Tibial artery (tissue), 4 donors: ENCODE data around the gene PROB1.
"Not testable (repeated sequence)": the region's sequence is repeated elsewhere in the genome, so short reads cannot be mapped to it uniquely, and the experiment has no call there.

Experiments
- DNase-seq, 2 donors: peaks; one replicate each; pipeline ENCODE4 v3.0.0-alpha.2; 2019
- H3K27ac ChIP-seq, 2 donors: fragments of 200-600 bp; sonication (generic) in 1 of 2; 1 replicate in 1 of 2; 2 replicates in 1 of 2; pipeline ENCODE4 v1.5.1; 2018 to 2019; ENCODE audit warnings: mild to moderate bottlenecking in 1 of 2
- H3K27me3 ChIP-seq, 2 donors: fragments of 200-600 bp; sonication (generic) in 1 of 2; one replicate each; pipeline versions ENCODE4 v1.5.1 to v1.6.0; 2016 to 2019
- H3K36me3 ChIP-seq, 3 donors: fragments of 200-600 bp; sonication (generic) in 2 of 3; one replicate each; pipeline ENCODE4 v1.5.1; 2016 to 2019; ENCODE audit warnings: mild to moderate bottlenecking in 2 of 3
- H3K4me1 ChIP-seq, 4 donors: fragments of 200-600 bp; sonication (generic) in 2 of 4; 1 replicate in 3 of 4; 2 replicates in 1 of 4; pipeline ENCODE4 v1.5.1; 2016 to 2019
- H3K4me3 ChIP-seq, 2 donors: fragments of 200-600 bp; sonication (generic) in 1 of 2; 1 replicate in 1 of 2; 2 replicates in 1 of 2; pipeline ENCODE4 v1.5.1; 2018 to 2019; ENCODE audit warnings: mild to moderate bottlenecking in 2 of 2
- H3K9me3 ChIP-seq, 3 donors: fragments of 200-600 bp; sonication (generic) in 1 of 3; one replicate each; pipeline ENCODE4 v1.5.1; 2016 to 2019
- intact Hi-C: fragments of 100-400 bp; cut with DNase I; formaldehyde crosslinking; loops from one replicate; pipeline ENCODE4 v1.15.0; 2023; ENCODE audit warnings: low total_unique reads
- TF ChIP-seq, protein P1 (sequence below), 2 experiments: fragments of 200-600 bp in 1 of 2; fragments of 450-650 bp in 1 of 2; IDR thresholded peaks; one replicate each; pipeline ENCODE4 v1.5.1; 2017 to 2019; ENCODE audit warnings: antibody characterized with exemption in 2 of 2, mild to moderate bottlenecking in 1 of 2, moderate library complexity in 1 of 2

The PROB1 gene

GRCh38 chr5:139358064-139358463, 36.8 kb downstream of the PROB1 start:
- H3K4me1 ChIP-seq, result peaks cover 0 to 19% (median 3%) of the 10 kb centered on the region in 4 donors
- TF ChIP-seq, protein P1, sequence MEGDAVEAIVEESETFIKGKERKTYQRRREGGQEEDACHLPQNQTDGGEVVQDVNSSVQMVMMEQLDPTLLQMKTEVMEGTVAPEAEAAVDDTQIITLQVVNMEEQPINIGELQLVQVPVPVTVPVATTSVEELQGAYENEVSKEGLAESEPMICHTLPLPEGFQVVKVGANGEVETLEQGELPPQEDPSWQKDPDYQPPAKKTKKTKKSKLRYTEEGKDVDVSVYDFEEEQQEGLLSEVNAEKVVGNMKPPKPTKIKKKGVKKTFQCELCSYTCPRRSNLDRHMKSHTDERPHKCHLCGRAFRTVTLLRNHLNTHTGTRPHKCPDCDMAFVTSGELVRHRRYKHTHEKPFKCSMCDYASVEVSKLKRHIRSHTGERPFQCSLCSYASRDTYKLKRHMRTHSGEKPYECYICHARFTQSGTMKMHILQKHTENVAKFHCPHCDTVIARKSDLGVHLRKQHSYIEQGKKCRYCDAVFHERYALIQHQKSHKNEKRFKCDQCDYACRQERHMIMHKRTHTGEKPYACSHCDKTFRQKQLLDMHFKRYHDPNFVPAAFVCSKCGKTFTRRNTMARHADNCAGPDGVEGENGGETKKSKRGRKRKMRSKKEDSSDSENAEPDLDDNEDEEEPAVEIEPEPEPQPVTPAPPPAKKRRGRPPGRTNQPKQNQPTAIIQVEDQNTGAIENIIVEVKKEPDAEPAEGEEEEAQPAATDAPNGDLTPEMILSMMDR (IDR thresholded peaks at IDR 0.05), result no peak

DNA sequence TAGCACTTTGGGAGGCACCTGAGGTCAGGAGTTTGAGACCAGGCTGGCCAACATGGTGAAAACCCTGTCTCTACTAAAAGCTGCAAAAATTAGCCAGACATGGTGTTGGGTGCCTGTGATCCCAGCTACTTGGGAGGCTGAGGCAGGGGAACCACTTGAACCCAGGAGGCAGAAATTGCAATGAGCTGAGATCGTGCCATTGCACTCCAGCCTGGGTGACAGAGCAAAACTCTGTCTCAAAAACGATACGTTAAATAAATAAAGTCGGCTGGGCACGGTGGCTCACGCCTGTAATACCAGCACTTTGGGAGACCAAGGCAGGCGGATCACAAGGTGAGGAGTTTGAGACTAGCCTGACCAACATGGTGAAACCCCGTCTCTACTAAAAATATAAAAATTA, 39.0 kb downstream of the PROB1 start:
- H3K9me3 ChIP-seq, H3K27ac ChIP-seq, H3K27me3 ChIP-seq, DNase-seq, H3K4me3 ChIP-seq, intact Hi-C loops: not testable (repeated sequence)
- Histone ChIP-seq H3K4me1 (peaks cover 0 to 26% (median 4%) of the 10 kb centered on the region in 4 donors), H3K36me3 (peaks cover 0 to 15% (median 5%) of the 10 kb centered on the region in 3 donors)

More at GRCh38 chr5:139358064-139358463, 36.8 kb downstream of the PROB1 start:
- DNase-seq, result no peak
- H3K27me3 ChIP-seq, result no peaks in the 10 kb centered on the region
- intact Hi-C loops, result no loop called here
- no peak overlapping the region for H3K4me3 ChIP-seq
- no peak overlapping the region for H3K27ac ChIP-seq
- H3K9me3 ChIP-seq, result no peaks in the 10 kb centered on the region
- peaks cover 0 to 12% (median 5%) of the 10 kb centered on the region in 3 donors for H3K36me3 ChIP-seq

- H3K4me1 ChIP-seq, result peaks cover 0 to 33% (median 4%) of the 10 kb centered on the region in 4 donors
- H3K27me3 ChIP-seq, result no peaks in the 10 kb centered on the region
- H3K27ac ChIP-seq, result no peak overlapping the region
- DNase-seq, result no peak
- H3K4me3 ChIP-seq, result no peak overlapping the region
- peaks cover 0 to 17% (median 5%) of the 10 kb centered on the region in 3 donors for H3K36me3 ChIP-seq
- intact Hi-C loops, result no loop called here
- TF ChIP-seq, protein P1 (IDR thresholded peaks at IDR 0.05), result no peak
- no peaks in the 10 kb centered on the region for H3K9me3 ChIP-seq
These were observed 40.7 kb downstream of the PROB1 start for GRCh38 chr5:139354186-139354585.

DNA sequence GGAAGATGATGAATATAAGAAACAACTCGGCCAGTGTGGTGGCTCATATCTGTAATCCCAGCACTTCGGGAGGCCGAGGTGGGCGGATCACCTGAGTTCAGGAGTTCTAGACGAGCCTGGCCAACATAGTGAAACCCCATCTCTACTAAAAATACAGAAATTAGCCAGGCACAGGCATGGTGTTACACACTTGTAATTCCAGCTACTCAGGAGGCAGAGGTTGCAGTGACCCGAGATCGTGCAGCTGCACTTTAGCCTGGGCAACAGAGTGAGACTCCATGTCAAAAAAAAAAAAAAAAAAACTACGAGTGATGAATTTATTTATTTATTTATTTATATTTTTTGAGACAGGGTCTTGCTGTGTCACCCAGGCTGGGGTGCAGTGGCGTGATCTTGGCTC, 47.0 kb downstream of the PROB1 start:
- H3K27me3 ChIP-seq, H3K27ac ChIP-seq, DNase-seq, H3K4me3 ChIP-seq, intact Hi-C loops, H3K9me3 ChIP-seq: not testable (repeated sequence)
- peaks cover 0 to 13% (median 0%) of the 10 kb centered on the region in 3 donors for H3K36me3 ChIP-seq
- H3K4me1 ChIP-seq, result peaks cover 0 to 51% (median 15%) of the 10 kb centered on the region in 4 donors

DNA sequence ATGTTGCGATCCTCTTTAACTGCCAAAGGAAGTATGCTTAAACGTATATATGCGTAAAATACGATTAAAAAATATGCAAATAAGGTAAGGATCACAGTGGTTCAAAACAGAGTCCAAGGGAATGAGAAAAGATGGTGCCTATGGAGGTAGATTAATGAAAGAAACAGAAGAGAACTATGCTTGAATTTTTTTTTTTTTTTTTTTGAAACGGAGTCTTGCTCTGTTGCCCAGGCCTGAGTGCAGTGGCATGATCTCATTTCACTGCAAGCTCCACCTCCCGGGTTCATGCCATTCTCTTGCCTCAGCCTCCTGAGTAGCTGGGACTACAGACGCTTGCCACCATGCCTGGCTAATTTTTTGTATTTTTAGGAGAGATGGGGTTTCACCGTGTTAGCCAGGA, 49.5 kb downstream of the PROB1 start:
- H3K27ac ChIP-seq, H3K27me3 ChIP-seq, H3K9me3 ChIP-seq, intact Hi-C loops, DNase-seq, H3K4me3 ChIP-seq: not testable (repeated sequence)
- Histone ChIP-seq H3K4me1 (peaks cover 0 to 58% (median 21%) of the 10 kb centered on the region in 4 donors), H3K36me3 (peaks cover 0 to 10% (median 0%) of the 10 kb centered on the region in 3 donors)

GRCh38 chr5:139344177-139344576, 50.7 kb downstream of the PROB1 start:
- TF ChIP-seq, protein P1 (IDR thresholded peaks at IDR 0.05), result no peak
- no peak for DNase-seq
- H3K36me3 ChIP-seq, result peaks cover 0 to 8% (median 0%) of the 10 kb centered on the region in 3 donors
- intact Hi-C loops, result loop anchor here (5.0 kb wide), 1 partner anchor 52 kb away; the partner anchor contains the start of gene MATR3
- no peaks in the 10 kb centered on the region for H3K9me3 ChIP-seq
- H3K27me3 ChIP-seq, result no peaks in the 10 kb centered on the region
- peaks cover 0 to 46% (median 21%) of the 10 kb centered on the region in 4 donors for H3K4me1 ChIP-seq
- no peak overlapping the region for H3K4me3 ChIP-seq
- no peak overlapping the region for H3K27ac ChIP-seq

GRCh38 chr5:139343476-139343875, 51.4 kb downstream of the PROB1 start:
- peak overlapping the region; percentile 77 to 92 for H3K4me3 ChIP-seq
- H3K27ac ChIP-seq, result peak overlapping the region in 1 of 2 donors; percentile 98
- peaks cover 0 to 6% (median 0%) of the 10 kb centered on the region in 3 donors for H3K36me3 ChIP-seq
- DNase-seq, result no peak
- H3K27me3 ChIP-seq, result no peaks in the 10 kb centered on the region
- no peaks in the 10 kb centered on the region for H3K9me3 ChIP-seq
- H3K4me1 ChIP-seq, result peaks cover 0 to 44% (median 20%) of the 10 kb centered on the region in 4 donors
- TF ChIP-seq, protein P1 (IDR thresholded peaks at IDR 0.05), result no peak
- intact Hi-C loops, result loop anchor here (5.0 kb wide), 1 partner anchor 51 kb away; the partner anchor contains the start of gene MATR3
